Mesendoderm (in vitro differentiated cells): ENCODE data around the gene LBHD1.
"Not testable (repeated sequence)": the region's sequence is repeated elsewhere in the genome, so short reads cannot be mapped to it uniquely, and the experiment has no call there.

ENCODE experiments used
- DNase-seq: peaks from one replicate; pipeline ENCODE4 v3.0.0; 2013
- H2AK5ac ChIP-seq: 2 replicates; pipeline ENCODE4 v1.6.1; 2013; ENCODE audit warnings: low read length, inconsistent platforms
- H2BK120ac ChIP-seq: 2 replicates; pipeline ENCODE4 v1.6.1; 2013; ENCODE audit warnings: low read depth, mild to moderate bottlenecking, low read length, moderate library complexity, mixed read lengths
- H2BK15ac ChIP-seq: replicated peaks from 2 replicates; pipeline ENCODE4 v1.6.1; 2013; ENCODE audit warnings: low read depth, mild to moderate bottlenecking, moderate library complexity
- H2BK5ac ChIP-seq: 2 replicates; pipeline ENCODE4 v1.6.1; 2013; ENCODE audit warnings: low read length, inconsistent platforms
- H3K18ac ChIP-seq: 2 replicates; pipeline ENCODE4 v1.6.1; 2013; ENCODE audit warnings: mild to moderate bottlenecking, low read length, mixed read lengths
- H3K23ac ChIP-seq: one replicate; pipeline ENCODE4 v1.6.1; 2013; ENCODE audit warnings: low read length
- H3K27ac ChIP-seq: 2 replicates; pipeline ENCODE4 v1.5.1; 2013; ENCODE audit warnings: low read depth, mild to moderate bottlenecking, inconsistent platforms, low read length, moderate library complexity
- H3K27me3 ChIP-seq: 2 replicates; pipeline ENCODE4 v1.6.1; 2013; ENCODE audit warnings: low read length, control low read depth, mild to moderate bottlenecking, inconsistent platforms; ENCODE audit not compliant: insufficient read depth, poor library complexity
- H3K36me3 ChIP-seq: 2 replicates; pipeline ENCODE4 v1.6.1; 2013; ENCODE audit warnings: low read length, inconsistent platforms; ENCODE audit not compliant: control insufficient read depth, insufficient read depth
- H3K4ac ChIP-seq: one replicate; pipeline ENCODE4 v1.6.1; 2013; ENCODE audit warnings: low read depth, mild to moderate bottlenecking, low read length, moderate library complexity
- H3K4me1 ChIP-seq: 2 replicates; pipeline ENCODE4 v1.6.1; 2013; ENCODE audit warnings: low read depth, low read length, inconsistent platforms; ENCODE audit not compliant: control insufficient read depth
- H3K4me2 ChIP-seq: 2 replicates; pipeline ENCODE4 v1.6.1; 2013; ENCODE audit warnings: low read length
- H3K4me3 ChIP-seq: 2 replicates; pipeline ENCODE4 v1.5.1; 2013; ENCODE audit warnings: mild to moderate bottlenecking, low read length
- H3K56ac ChIP-seq: one replicate; pipeline ENCODE4 v1.6.1; 2013; ENCODE audit warnings: low read length
- H3K79me1 ChIP-seq: 2 replicates; pipeline ENCODE4 v1.6.1; 2013; ENCODE audit warnings: low read length, inconsistent platforms
- H3K79me2 ChIP-seq: 2 replicates; pipeline ENCODE4 v1.6.1; 2013; ENCODE audit warnings: mild to moderate bottlenecking, low read length; ENCODE audit not compliant: control insufficient read depth, insufficient read depth
- H3K9ac ChIP-seq: 2 replicates; pipeline ENCODE4 v1.6.1; 2013; ENCODE audit warnings: low read length, inconsistent platforms
- H4K5ac ChIP-seq: one replicate; pipeline ENCODE4 v1.6.1; 2013; ENCODE audit warnings: low read length
- H4K8ac ChIP-seq: one replicate; pipeline ENCODE4 v1.6.1; 2013; ENCODE audit warnings: low read depth, mild to moderate bottlenecking, control low read depth, low read length, moderate library complexity
- WGBS: extraction: QIAGEN DNeasy Blood & Tissue Kit; methylation state at CpG from one replicate; pipeline ENCODE4 v1.1.7; 2013; ENCODE audit warnings: low lambda C conversion rate, missing lambda C conversion rate; ENCODE audit not compliant: insufficient coverage; ENCODE audit errors: extremely low coverage; 5-methylcytosine and 5-hydroxymethylcytosine counted together

LBHD1 gene

GRCh38 chr11:62621027-62621566 lies 51.0 kb downstream of the LBHD1 start:
- Histone ChIP-seq H2BK120ac (no peak overlapping the region), H3K56ac (peak overlapping the region; percentile 96), H2BK5ac (peak overlapping the region; percentile 56), H3K79me1 (no peaks in the 10 kb centered on the region), H4K8ac (no peak overlapping the region), H4K5ac (no peak overlapping the region), H3K18ac (peak overlapping the region; percentile 86), H3K23ac (no peak overlapping the region), H3K4me3 (peak overlapping the region; percentile 94), H3K27me3 (no peaks in the 10 kb centered on the region), H3K9ac (peak overlapping the region; percentile 98), H3K36me3 (peaks cover 12% of the 10 kb centered on the region), H3K4ac (peak overlapping the region; percentile 77), H2AK5ac (peak overlapping the region; percentile 7), H3K4me2 (peak overlapping the region; percentile 53), H3K27ac (peak overlapping the region; percentile 85), H2BK15ac (no peak overlapping the region), H3K4me1 (peaks cover 2% of the 10 kb centered on the region), H3K79me2 (no peaks in the 10 kb centered on the region)
- DNase-seq, result no peak
- no CpG with 5 or more reads among the region's 8 CpGs for WGBS

DNA sequence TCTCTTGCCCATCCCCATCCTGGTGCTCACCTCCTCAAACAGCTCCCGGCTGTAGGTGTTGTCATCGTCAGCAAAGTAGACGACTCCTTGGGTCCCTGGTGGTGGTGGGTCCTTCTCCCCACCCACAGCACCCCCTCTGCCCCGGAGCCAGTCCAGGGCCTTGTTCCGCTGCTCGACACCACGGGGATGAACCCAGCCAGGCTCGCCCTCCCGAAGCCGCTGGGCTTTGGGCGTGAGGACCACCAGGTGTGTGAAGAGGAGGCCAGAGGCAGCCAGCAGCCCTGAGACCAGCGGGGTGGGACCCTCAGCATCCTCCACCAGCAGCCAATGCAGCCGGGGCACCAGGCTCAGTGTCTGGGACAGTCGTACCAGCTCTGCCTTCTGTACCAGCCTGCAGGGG lies 55.1 kb downstream of the LBHD1 start:
- H2AK5ac ChIP-seq, H3K4ac ChIP-seq, DNase-seq, H3K36me3 ChIP-seq, H3K79me1 ChIP-seq, H4K5ac ChIP-seq, H3K27ac ChIP-seq, H3K23ac ChIP-seq, H2BK120ac ChIP-seq, H3K27me3 ChIP-seq, H3K18ac ChIP-seq, H3K4me2 ChIP-seq, H3K79me2 ChIP-seq, H3K56ac ChIP-seq, H3K4me1 ChIP-seq, H2BK5ac ChIP-seq, H4K8ac ChIP-seq, H3K4me3 ChIP-seq, H2BK15ac ChIP-seq, H3K9ac ChIP-seq: not testable (repeated sequence)
- no CpG with 5 or more reads among the region's 14 CpGs for WGBS

DNA sequence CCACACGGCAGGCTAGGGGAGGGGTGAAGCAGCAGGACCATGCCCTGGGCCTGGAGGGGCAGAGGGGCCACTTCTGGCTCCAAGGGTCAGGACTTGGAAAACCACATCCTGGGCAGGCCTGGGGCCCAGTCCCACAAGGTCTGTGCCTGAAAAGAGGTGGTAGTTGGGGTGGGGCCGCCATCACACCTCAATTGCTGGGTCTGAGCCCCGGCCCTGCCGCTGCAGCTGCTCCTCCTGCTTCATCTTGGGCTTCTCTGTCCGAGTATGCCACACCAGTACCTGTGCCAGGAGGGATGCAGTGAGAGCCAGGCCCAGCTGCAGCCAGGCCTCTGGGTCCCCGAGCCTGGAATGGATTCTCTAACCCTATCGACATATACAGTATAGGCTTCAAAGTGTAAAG lies 56.5 kb downstream of the LBHD1 start:
- no peak overlapping the region for H4K5ac ChIP-seq
- DNase-seq, result no peak
- H3K27me3 ChIP-seq, result no peaks in the 10 kb centered on the region
- peak overlapping the region; percentile 2 for H3K56ac ChIP-seq
- no peak overlapping the region for H3K9ac ChIP-seq
- H3K79me2 ChIP-seq, result no peaks in the 10 kb centered on the region
- H3K27ac ChIP-seq, result no peak overlapping the region
- no peak overlapping the region for H4K8ac ChIP-seq
- no peak overlapping the region for H3K4me2 ChIP-seq
- no peak overlapping the region for H3K4ac ChIP-seq
- H2BK120ac ChIP-seq, result no peak overlapping the region
- H2BK15ac ChIP-seq, result no peak overlapping the region
- no peak overlapping the region for H3K23ac ChIP-seq
- no peak overlapping the region for H2BK5ac ChIP-seq
- no peak overlapping the region for H2AK5ac ChIP-seq
- H3K4me1 ChIP-seq, result peaks cover 6% of the 10 kb centered on the region
- H3K18ac ChIP-seq, result no peak overlapping the region
- H3K36me3 ChIP-seq, result no peaks in the 10 kb centered on the region
- H3K4me3 ChIP-seq, result no peak overlapping the region
- no CpG with 5 or more reads among the region's 7 CpGs for WGBS
- no peaks in the 10 kb centered on the region for H3K79me1 ChIP-seq

- Histone ChIP-seq H3K4me1 (peaks cover 6% of the 10 kb centered on the region), H2AK5ac (no peak overlapping the region), H3K4ac (no peak overlapping the region), H3K23ac (no peak overlapping the region), H3K79me1 (no peaks in the 10 kb centered on the region), H3K79me2 (no peaks in the 10 kb centered on the region), H3K36me3 (no peaks in the 10 kb centered on the region), H3K27me3 (no peaks in the 10 kb centered on the region), H2BK120ac (no peak overlapping the region), H3K9ac (peak overlapping the region; percentile 55), H3K4me3 (no peak overlapping the region), H2BK5ac (no peak overlapping the region), H3K18ac (no peak overlapping the region), H4K8ac (no peak overlapping the region), H4K5ac (no peak overlapping the region), H2BK15ac (no peak overlapping the region), H3K56ac (peak overlapping the region; percentile 71), H3K27ac (peak overlapping the region; percentile 71), H3K4me2 (no peak overlapping the region)
- peak; percentile 82 for DNase-seq
- WGBS, result no CpG with 5 or more reads among the region's 8 CpGs
These were observed 57.8 kb downstream of the LBHD1 start for GRCh38 chr11:62614275-62614674.

DNA sequence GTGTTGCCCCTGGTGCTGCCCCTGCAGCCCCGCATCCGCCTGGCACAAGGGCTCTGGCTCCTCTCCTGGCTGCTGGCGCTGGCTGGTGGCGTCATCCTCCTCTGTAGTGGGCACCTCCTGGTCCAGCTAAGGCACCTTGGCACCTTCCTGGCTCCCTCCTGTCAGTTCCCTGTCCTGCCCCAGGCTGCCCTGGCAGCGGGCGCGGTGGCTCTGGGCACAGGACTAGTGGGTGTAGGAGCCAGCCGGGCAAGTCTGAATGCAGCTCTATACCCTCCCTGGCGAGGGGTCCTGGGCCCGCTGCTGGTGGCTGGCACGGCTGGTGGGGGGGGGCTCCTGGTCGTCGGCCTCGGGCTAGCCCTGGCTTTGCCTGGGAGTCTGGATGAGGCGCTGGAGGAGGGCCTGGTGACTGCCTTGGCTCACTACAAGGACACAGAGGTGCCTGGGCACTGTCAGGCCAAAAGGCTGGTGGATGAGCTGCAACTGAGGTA lies 58.7 kb downstream of the LBHD1 start:
- WGBS, result no CpG with 5 or more reads among the region's 15 CpGs
- H3K9ac ChIP-seq, result no peak overlapping the region
- no peaks in the 10 kb centered on the region for H3K79me2 ChIP-seq
- H3K4me2 ChIP-seq, result no peak overlapping the region
- no peaks in the 10 kb centered on the region for H3K27me3 ChIP-seq
- no peak overlapping the region for H3K18ac ChIP-seq
- no peak overlapping the region for H2BK120ac ChIP-seq
- H3K79me1 ChIP-seq, result no peaks in the 10 kb centered on the region
- no peak overlapping the region for H3K4me3 ChIP-seq
- no peak overlapping the region for H4K5ac ChIP-seq
- H3K4me1 ChIP-seq, result peaks cover 6% of the 10 kb centered on the region
- H4K8ac ChIP-seq, result no peak overlapping the region
- no peak overlapping the region for H2BK15ac ChIP-seq
- no peak overlapping the region for H2AK5ac ChIP-seq
- no peak for DNase-seq
- no peak overlapping the region for H3K23ac ChIP-seq
- H2BK5ac ChIP-seq, result no peak overlapping the region
- no peaks in the 10 kb centered on the region for H3K36me3 ChIP-seq
- H3K56ac ChIP-seq, result peak overlapping the region; percentile 1
- peak overlapping the region; percentile 32 for H3K27ac ChIP-seq
- H3K4ac ChIP-seq, result no peak overlapping the region
